NCI-H2196 (cell line): Measurements from ENCODE around the gene APLF.
A peak's percentile ranks its signal among the peaks of the same experiment; 100 is the strongest.
"Not testable (repeated sequence)": the region's sequence is repeated elsewhere in the genome, so short reads cannot be mapped to it uniquely, and the experiment has no call there.

Source experiments
- DNase-seq: peaks from one replicate; lab custom pipeline; 2025; ENCODE audit not compliant: unreplicated experiment; lab: John Stamatoyannopoulos, UW

Gene APLF

GRCh38 chr2:68438455-68439303 is 28.7 kb upstream of the APLF start:
- DNase-seq: no peak

GRCh38 chr2:68441179-68441993 is 26.0 kb upstream of the APLF start:
- DNase-seq: peak; percentile 63

GRCh38 chr2:68441994-68442322 is 25.4 kb upstream of the APLF start:
- no peak for DNase-seq

GRCh38 chr2:68446425-68446824 is 21.0 kb upstream of the APLF start:
- not testable (repeated sequence) for DNase-seq

GRCh38 chr2:68447118-68447517 is 20.3 kb upstream of the APLF start:
- no peak for DNase-seq

GRCh38 chr2:68448671-68449653 is 18.4 kb upstream of the APLF start:
- DNase-seq: no peak

- no peak for DNase-seq
Measured at GRCh38 chr2:68452158-68452900, 15.1 kb upstream of the APLF start.

- DNase-seq: no peak
Measured at GRCh38 chr2:68453761-68454360, 13.5 kb upstream of the APLF start.

GRCh38 chr2:68454719-68455118 is 12.7 kb upstream of the APLF start:
- no peak for DNase-seq

GRCh38 chr2:68456198-68456597 is 11.2 kb upstream of the APLF start:
- DNase-seq: no peak

- no peak for DNase-seq
Measured at GRCh38 chr2:68458981-68459380, 8.4 kb upstream of the APLF start.

- DNase-seq: peak; percentile 19
Measured at GRCh38 chr2:68463287-68463877, 4.0 kb upstream of the APLF start.

GRCh38 chr2:68464651-68465050 is 2.7 kb upstream of the APLF start:
- DNase-seq: no peak

- DNase-seq: no peak
Measured at GRCh38 chr2:68465081-68465916, 2.1 kb upstream of the APLF start.

- no peak for DNase-seq
Measured at GRCh38 chr2:68466361-68466777, 1.0 kb upstream of the APLF start.

- no peak for DNase-seq
Measured at GRCh38 chr2:68466778-68467076, 658 bp upstream of the APLF start.

GRCh38 chr2:68468801-68469200 is 1.4 kb downstream of the APLF start:
- no peak for DNase-seq

GRCh38 chr2:68469935-68470334 is 2.5 kb downstream of the APLF start:
- DNase-seq: no peak

- DNase-seq: no peak
Measured at GRCh38 chr2:68471385-68471784, 4.0 kb downstream of the APLF start.
